Spleen (tissue), 7 donors: ENCODE results near the gene SKI.

ENCODE experiments used
- CTCF ChIP-seq, 11 experiments: fragments of 200-600 bp in 7 of 11; fragments of 450-650 bp in 4 of 11; sonication (generic) in 4 of 11; IDR thresholded peaks in 8 of 11; conservative IDR thresholded peaks in 3 of 11; 1 replicate in 7 of 11; 2 replicates in 4 of 11; pipeline versions ENCODE4 v1.4.0 to v1.8.0; 2016 to 2021; ENCODE audit warnings: antibody characterized with exemption in 11 of 11, inconsistent platforms in 4 of 11, mild to moderate bottlenecking in 1 of 11
- POLR2A ChIP-seq, 3 donors: fragments of 450-650 bp; IDR thresholded peaks; one replicate each; pipeline ENCODE4 v1.5.1; 2017; ENCODE audit warnings: antibody characterized with exemption in 3 of 3, mild to moderate bottlenecking in 1 of 3
- POLR2AphosphoS5 ChIP-seq, 3 donors: sonication (generic); formaldehyde crosslinking; IDR thresholded peaks; one replicate each; pipeline ENCODE4 v1.5.1; 2017; ENCODE audit warnings: antibody characterized with exemption in 3 of 3
- donor health status: DM: no; HTN: no; CAD: no; lungs with moderate emphysema.
- donor health status: DM: no; HTN: no; CAD: no.
- donor health status: DM: no; HTN: no; CAD: no.

DNA sequence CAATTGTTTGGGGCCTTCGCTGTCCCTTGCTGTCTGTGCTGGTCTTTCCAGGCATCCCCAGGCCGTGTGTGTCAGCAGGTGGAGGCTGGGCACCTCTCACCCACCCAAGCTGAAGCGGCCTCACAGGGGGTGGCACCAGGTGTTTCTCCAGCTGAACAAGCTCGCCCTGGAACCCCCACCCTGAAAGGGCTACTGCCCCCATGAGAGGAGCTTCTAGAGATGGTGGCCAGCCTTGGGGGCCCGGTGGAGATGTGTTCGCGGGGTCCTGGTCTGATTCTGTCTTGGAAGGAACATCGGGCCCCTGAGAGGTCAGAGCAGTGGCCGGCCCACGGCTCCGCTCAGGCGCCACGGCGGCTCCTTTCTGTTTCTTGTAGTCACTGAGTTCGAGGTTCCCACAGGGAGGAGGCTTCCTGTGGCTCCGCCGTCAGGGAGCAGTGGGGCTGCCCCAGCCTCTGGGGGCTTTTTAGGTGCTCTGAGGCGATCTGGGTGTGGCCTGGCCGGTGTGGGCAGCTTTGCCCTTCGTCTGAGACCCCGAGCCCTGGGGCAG lies 46.9 kb downstream of the SKI start:
- TF ChIP-seq POLR2AphosphoS5 (IDR thresholded peaks at IDR 0.05) (peak in 2 of 3 donors; percentile 14 to 19), CTCF (IDR thresholded peaks at IDR 0.05 in 8 of 11, conservative IDR thresholded peaks at IDR 0.05 in 3 of 11) (no peak), POLR2A (IDR thresholded peaks at IDR 0.05) (no peak)
